ENCODE measurements around the gene ARFGAP3. TPM values are rescaled to one million over a fixed set of nuclear protein-coding genes. Genes with fewer than 3 reads are reported as not detected.

ARFGAP3 gene
- polyA plus RNA-seq, 1 of the 3 experiments (the other 2 are of a cell fraction), result 12.6 TPM

DNA sequence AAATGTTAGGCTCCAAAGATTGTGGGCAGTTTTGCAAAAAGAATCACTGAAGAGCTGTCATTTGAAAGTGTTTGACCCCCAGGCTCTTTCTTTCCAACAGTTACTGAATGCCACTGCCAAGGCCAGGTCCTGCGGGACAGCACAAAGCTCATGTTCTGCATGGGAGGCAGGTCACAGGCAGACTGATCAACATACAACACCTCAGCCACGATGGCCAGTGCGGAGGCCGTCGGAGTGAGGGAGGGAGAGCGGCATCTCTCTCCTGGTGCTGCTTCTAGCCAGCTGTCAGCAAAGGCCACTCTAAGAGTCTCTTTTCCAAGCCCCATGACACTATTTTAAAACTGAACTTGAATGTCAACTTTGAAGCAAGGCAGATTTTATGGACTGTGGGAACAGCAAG is 49.9 kb downstream of the ARFGAP3 start:
- Histone ChIP-seq H4K20me1 (ENCODE audit: insufficient read depth) (no peaks in the 10 kb centered on the region), H3K79me2 (ENCODE audit: insufficient read depth) (no peaks in the 10 kb centered on the region), H3K27ac (ENCODE audit: low read depth in 2 of 2, low read length in 1 of 2) (no peak overlapping the region), H3K27me3 (ENCODE audit: insufficient read depth) (no peaks in the 10 kb centered on the region), H3K9me3 (no peaks in the 10 kb centered on the region), H2AFZ (ENCODE audit: low read depth) (no peak overlapping the region), H3K9me2 (no peaks in the 10 kb centered on the region), H3K4me2 (no peak overlapping the region), H3K9ac (no peak overlapping the region), H3K36me3 (replicated peaks in 1 of 2; ENCODE audit: control insufficient read depth in 1 of 2, insufficient read depth in 2 of 2, low read length in 1 of 2) (peaks cover 0 to 14% of the 10 kb centered on the region in 2 experiments), H3F3A (replicated peaks; ENCODE audit: insufficient read depth) (no peaks in the 10 kb centered on the region), H3K4me1 (ENCODE audit: control insufficient read depth in 1 of 2, insufficient read depth in 2 of 2, low read depth in 1 of 2, low read length in 1 of 2) (peaks cover 0 to 22% of the 10 kb centered on the region in 2 experiments; a peak in 1 of 4 replicates), H3K4me3 (ENCODE audit: low read depth in 2 of 2, low read length in 1 of 2) (no peak overlapping the region)
- WGBS (ENCODE audit: low lambda C conversion rate), result 100% methylated on average over 5 of the region's 6 CpGs
- TF ChIP-seq GATA2 (CRISPR knock-in tag; IDR thresholded peaks at IDR 0.05) (no peak), FOSL2 (IDR thresholded peaks at IDR 0.05; ENCODE audit: borderline replicate concordance, low read depth) (no peak), RXRA (IDR thresholded peaks at IDR 0.05; ENCODE audit: borderline replicate concordance, low read depth) (no peak), NRF1 (IDR thresholded peaks at IDR 0.05; ENCODE audit: low read depth, low read length) (no peak)
- TF ChIP-seq, protein P1, sequence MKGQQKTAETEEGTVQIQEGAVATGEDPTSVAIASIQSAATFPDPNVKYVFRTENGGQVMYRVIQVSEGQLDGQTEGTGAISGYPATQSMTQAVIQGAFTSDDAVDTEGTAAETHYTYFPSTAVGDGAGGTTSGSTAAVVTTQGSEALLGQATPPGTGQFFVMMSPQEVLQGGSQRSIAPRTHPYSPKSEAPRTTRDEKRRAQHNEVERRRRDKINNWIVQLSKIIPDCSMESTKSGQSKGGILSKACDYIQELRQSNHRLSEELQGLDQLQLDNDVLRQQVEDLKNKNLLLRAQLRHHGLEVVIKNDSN (IDR thresholded peaks at IDR 0.05; ENCODE audit: borderline replicate concordance, low read depth), result no peak
- TF ChIP-seq, protein P2, sequence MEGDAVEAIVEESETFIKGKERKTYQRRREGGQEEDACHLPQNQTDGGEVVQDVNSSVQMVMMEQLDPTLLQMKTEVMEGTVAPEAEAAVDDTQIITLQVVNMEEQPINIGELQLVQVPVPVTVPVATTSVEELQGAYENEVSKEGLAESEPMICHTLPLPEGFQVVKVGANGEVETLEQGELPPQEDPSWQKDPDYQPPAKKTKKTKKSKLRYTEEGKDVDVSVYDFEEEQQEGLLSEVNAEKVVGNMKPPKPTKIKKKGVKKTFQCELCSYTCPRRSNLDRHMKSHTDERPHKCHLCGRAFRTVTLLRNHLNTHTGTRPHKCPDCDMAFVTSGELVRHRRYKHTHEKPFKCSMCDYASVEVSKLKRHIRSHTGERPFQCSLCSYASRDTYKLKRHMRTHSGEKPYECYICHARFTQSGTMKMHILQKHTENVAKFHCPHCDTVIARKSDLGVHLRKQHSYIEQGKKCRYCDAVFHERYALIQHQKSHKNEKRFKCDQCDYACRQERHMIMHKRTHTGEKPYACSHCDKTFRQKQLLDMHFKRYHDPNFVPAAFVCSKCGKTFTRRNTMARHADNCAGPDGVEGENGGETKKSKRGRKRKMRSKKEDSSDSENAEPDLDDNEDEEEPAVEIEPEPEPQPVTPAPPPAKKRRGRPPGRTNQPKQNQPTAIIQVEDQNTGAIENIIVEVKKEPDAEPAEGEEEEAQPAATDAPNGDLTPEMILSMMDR (IDR thresholded peaks at IDR 0.05), result no peak
- TF ChIP-seq, protein P3, sequence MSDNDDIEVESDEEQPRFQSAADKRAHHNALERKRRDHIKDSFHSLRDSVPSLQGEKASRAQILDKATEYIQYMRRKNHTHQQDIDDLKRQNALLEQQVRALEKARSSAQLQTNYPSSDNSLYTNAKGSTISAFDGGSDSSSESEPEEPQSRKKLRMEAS (IDR thresholded peaks at IDR 0.05; ENCODE audit: low read depth), result no peak
- CTCF ChIA-PET, result no interaction called here
- no peak for DNase-seq
- POLR2A ChIA-PET, result no interaction called here

DNA sequence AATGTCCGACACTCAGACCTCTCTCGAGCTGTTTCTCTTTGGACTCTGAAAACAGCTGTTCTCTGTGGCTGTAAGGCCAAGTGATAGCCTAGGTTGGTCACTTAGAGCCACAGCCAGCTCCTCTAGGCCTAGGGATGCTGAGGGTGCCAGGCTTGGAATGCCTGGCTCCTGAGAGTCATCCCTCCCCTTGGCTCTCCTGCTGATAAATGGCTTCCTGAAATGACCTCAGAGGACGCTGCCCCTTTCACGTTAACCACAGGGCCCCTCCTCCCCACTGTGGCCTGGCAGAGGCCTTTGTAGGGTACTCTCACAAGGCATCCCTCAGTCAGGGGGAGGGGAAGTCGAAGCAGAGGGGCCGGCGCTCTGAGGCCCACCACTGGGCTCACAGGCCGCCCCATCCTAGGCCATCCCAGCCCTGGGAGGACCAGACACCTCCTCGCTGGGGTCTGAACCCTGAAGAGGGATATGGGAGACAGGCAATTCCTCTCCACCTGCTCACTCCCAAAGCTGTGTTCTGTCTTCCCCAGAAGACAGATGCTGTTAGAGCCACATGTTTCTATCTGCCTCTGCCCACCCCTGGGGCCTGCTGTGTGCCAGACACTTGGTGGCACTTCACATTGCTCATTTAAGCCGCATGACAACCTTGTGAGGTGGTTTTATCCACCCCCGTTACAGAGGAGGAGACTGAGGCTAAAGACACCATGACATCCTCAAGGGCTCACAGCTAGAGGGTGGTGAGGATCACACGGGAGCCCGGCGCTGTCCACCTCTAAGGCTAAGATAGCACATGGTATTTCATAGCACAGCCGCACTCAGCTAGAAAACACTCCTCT is 50.9 kb downstream of the ARFGAP3 start:
- TF ChIP-seq TAF1 (IDR thresholded peaks at IDR 0.05; ENCODE audit: borderline replicate concordance, low read depth, low read length) (no peak), FOXJ3 (CRISPR knock-in tag; IDR thresholded peaks at IDR 0.05) (no peak), SIN3A (IDR thresholded peaks at IDR 0.05; ENCODE audit: borderline replicate concordance, low read depth, low read length) (no peak)
- no peak for DNase-seq
- Histone ChIP-seq H3K27me3 (ENCODE audit: insufficient read depth) (no peaks in the 10 kb centered on the region), H3K9ac (no peak overlapping the region), H4K20me1 (ENCODE audit: insufficient read depth) (no peaks in the 10 kb centered on the region), H3K4me1 (ENCODE audit: control insufficient read depth in 1 of 2, insufficient read depth in 2 of 2, low read depth in 1 of 2, low read length in 1 of 2) (peaks cover 0 to 22% of the 10 kb centered on the region in 2 experiments; a peak in 1 of 4 replicates), H3F3A (replicated peaks; ENCODE audit: insufficient read depth) (no peaks in the 10 kb centered on the region), H3K9me2 (no peaks in the 10 kb centered on the region), H3K36me3 (replicated peaks in 1 of 2; ENCODE audit: control insufficient read depth in 1 of 2, insufficient read depth in 2 of 2, low read length in 1 of 2) (peaks cover 0 to 14% of the 10 kb centered on the region in 2 experiments), H3K27ac (ENCODE audit: low read depth in 2 of 2, low read length in 1 of 2) (peak overlapping the region in 1 of 2 experiments; percentile 64; a peak in 2 of 4 replicates), H3K79me2 (ENCODE audit: insufficient read depth) (no peaks in the 10 kb centered on the region), H3K4me2 (no peak overlapping the region), H3K4me3 (ENCODE audit: low read depth in 2 of 2, low read length in 1 of 2) (no peak overlapping the region), H2AFZ (ENCODE audit: low read depth) (no peak overlapping the region), H3K9me3 (no peaks in the 10 kb centered on the region)
- POLR2A ChIA-PET, result no interaction called here
- CTCF ChIA-PET, result interaction anchor here (0.6 kb wide), 1 partner anchor 88 kb away, joined by 3 read pairs; no protein-coding TSS in a partner anchor
- WGBS (ENCODE audit: low lambda C conversion rate), result 80% methylated on average over 1 of the region's 15 CpGs

Measured in SK-N-SH (cell line).